ENCODE results near the gene MEGF11.
"Not testable (repeated sequence)": the region's sequence is repeated elsewhere in the genome, so short reads cannot be mapped to it uniquely, and the experiment has no call there.

The MEGF11 gene

GRCh38 chr15:66014022-66014421 lies 239.5 kb downstream of the MEGF11 start:
- H3K4me3 ChIP-seq (ENCODE audit: low read length): no peak overlapping the region
- no peak for TF ChIP-seq CTCF (conservative IDR thresholded peaks at IDR 0.05; ENCODE audit: low read depth, low read length)
- no peak for DNase-seq (ENCODE audit: low read depth)

- TF ChIP-seq CTCF (conservative IDR thresholded peaks at IDR 0.05; ENCODE audit: low read depth, low read length): no peak
- H3K4me3 ChIP-seq (ENCODE audit: low read length): no peak overlapping the region
- no peak for DNase-seq (ENCODE audit: low read depth)
Measured at GRCh38 chr15:66008940-66009562, 244.5 kb downstream of the MEGF11 start.

- H3K4me3 ChIP-seq (ENCODE audit: low read length): no peak overlapping the region
- no peak for TF ChIP-seq CTCF (conservative IDR thresholded peaks at IDR 0.05; ENCODE audit: low read depth, low read length)
- no peak for DNase-seq (ENCODE audit: low read depth)
Measured at GRCh38 chr15:66007663-66008262, 245.8 kb downstream of the MEGF11 start.

GRCh38 chr15:66006986-66007385 lies 246.6 kb downstream of the MEGF11 start:
- no peak overlapping the region for H3K4me3 ChIP-seq (ENCODE audit: low read length)
- DNase-seq (ENCODE audit: low read depth): no peak
- TF ChIP-seq CTCF (conservative IDR thresholded peaks at IDR 0.05; ENCODE audit: low read depth, low read length): no peak

GRCh38 chr15:66004618-66005262 lies 248.8 kb downstream of the MEGF11 start:
- TF ChIP-seq CTCF (conservative IDR thresholded peaks at IDR 0.05; ENCODE audit: low read depth, low read length): no peak
- H3K4me3 ChIP-seq (ENCODE audit: low read length): no peak overlapping the region
- DNase-seq (ENCODE audit: low read depth): no peak

DNA sequence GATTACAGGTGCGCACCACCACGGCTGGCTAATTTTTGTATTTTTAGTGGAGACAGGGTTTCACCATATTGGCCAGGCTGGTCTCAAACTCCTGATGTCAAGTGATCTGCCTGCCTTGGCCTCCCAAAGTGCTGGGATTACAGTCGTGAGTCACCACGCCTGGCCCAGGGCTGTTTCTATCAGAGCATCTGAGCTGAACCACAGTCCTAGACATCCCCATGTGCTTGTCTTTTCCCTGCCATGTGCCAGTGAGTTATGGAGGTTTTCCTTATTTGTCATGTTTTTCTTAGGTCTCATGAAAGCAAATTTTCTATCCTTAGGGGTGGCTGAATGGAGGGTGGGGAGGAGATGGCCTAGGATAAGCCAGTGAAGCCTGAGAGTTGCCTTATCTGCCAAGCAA lies 250.4 kb downstream of the MEGF11 start:
- not testable (repeated sequence) for H3K4me3 ChIP-seq (ENCODE audit: low read length); DNase-seq (ENCODE audit: low read depth)

- no peak overlapping the region for H3K4me3 ChIP-seq (ENCODE audit: low read length)
- TF ChIP-seq CTCF (conservative IDR thresholded peaks at IDR 0.05; ENCODE audit: low read depth, low read length): no peak
- no peak for DNase-seq (ENCODE audit: low read depth)
Measured at GRCh38 chr15:66001717-66002426, 251.7 kb downstream of the MEGF11 start.

Measured in retinal pigment epithelial cell (primary cell).